GM23248 (cell line): ENCODE data around the gene FCN3.

Experiments
- EZH2 ChIP-seq: fragments of 200-600 bp; sonication (generic); IDR thresholded peaks from 2 replicates; pipeline ENCODE4 v1.6.1; 2018; ENCODE audit warnings: antibody characterized with exemption, mild to moderate bottlenecking; ENCODE audit not compliant: insufficient read depth, poor library complexity, severe bottlenecking
- EZH2phosphoT487 ChIP-seq: fragments of 200-600 bp; sonication (generic); IDR thresholded peaks from 2 replicates; pipeline ENCODE4 v1.6.1; 2018; ENCODE audit warnings: antibody characterized with exemption, moderate library complexity, mild to moderate bottlenecking, low read depth; ENCODE audit not compliant: insufficient read depth

DNA sequence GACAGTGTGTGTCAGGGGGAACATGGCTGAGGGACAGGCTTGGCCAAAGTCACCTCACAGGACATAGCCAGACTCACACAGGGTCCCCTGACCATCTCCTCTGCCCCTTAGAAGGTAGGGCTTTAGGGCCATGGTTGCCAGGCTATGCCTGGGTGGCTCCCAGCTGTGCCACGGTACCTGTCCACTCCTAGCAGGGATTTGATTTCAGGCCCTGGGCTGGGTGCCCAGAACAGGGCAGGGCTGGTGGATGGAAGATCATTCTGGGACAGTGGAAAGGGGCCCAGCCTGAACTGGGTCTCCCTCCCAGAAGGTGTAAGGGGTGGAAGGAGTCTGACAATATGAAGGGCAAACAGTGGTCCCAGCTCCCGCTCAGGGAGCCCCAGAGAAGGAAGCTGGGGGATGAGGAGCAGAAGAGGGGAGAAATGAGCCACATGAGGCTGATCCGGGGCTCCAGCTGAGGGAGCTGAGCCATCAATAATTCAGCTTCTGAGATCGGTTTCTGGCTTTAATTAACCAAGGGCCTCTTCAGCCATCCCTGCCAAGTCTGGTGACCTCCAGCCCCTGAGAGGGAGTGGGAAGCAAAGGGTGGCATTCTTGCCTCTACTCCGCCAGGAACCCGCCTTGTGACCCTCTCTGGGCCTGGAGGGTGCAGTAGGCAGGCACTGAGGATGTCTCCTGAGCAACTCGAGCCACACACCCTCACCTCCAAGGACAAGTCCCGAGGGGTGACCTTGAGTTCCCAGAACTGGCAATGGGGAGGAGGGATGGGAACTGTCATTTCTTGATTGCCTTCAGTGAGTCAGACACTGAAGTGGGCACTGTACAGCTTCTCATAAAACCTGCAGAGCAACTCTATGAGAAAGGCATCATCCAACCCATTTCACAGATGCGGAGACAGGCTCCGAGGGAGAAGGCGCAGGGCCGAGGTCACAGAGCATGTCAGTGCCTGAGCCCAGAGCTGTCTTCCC is 6.4 kb upstream of the FCN3 start:
- TF ChIP-seq EZH2 (no peak), EZH2phosphoT487 (no peak)
